Prostate gland (tissue), 2 donors: ENCODE measurements around the gene MXI1. TPM values are rescaled to one million over a fixed set of nuclear protein-coding genes. Genes with fewer than 3 reads are reported as not detected.

ENCODE experiments used
- DNase-seq: peaks from one replicate; pipeline ENCODE4 v3.0.0-alpha.2; 2019; ENCODE audit warnings: low spot score
- H3K27ac ChIP-seq, 2 donors: fragments of 200-600 bp; sonication (generic); 2 replicates each; pipeline ENCODE4 v1.5.1; 2017 to 2019
- H3K27me3 ChIP-seq: fragments of 200-600 bp; sonication (generic); replicated peaks from 2 replicates; pipeline ENCODE4 v1.5.1; 2019; ENCODE audit not compliant: insufficient read depth
- H3K36me3 ChIP-seq, 2 donors: fragments of 200-600 bp; sonication (generic); 1 replicate in 1 of 2; 2 replicates in 1 of 2; pipeline versions ENCODE4 v1.5.1 to v1.8.1; 2017 to 2019
- H3K4me1 ChIP-seq: fragments of 200-600 bp; sonication (generic); replicated peaks from 2 replicates; pipeline ENCODE4 v1.5.1; 2019
- H3K4me3 ChIP-seq, 2 donors: fragments of 200-600 bp; sonication (generic); 2 replicates each; pipeline ENCODE4 v1.5.1; 2017 to 2019
- H3K9me3 ChIP-seq: fragments of 200-600 bp; sonication (generic); 2 replicates; pipeline ENCODE4 v1.5.1; 2017
- POLR2A ChIP-seq: fragments of 450-650 bp; IDR thresholded peaks from one replicate; pipeline ENCODE4 v1.6.1; 2016; ENCODE audit warnings: antibody characterized with exemption, mild to moderate bottlenecking
- POLR2AphosphoS5 ChIP-seq: sonication (generic); formaldehyde crosslinking; IDR thresholded peaks from one replicate; pipeline ENCODE4 v1.6.1; 2017; ENCODE audit warnings: antibody characterized with exemption
- WGBS: methylation state at CpG from one replicate; pipeline ENCODE4 v1.1.5; 2018; 5-methylcytosine and 5-hydroxymethylcytosine counted together
- intact Hi-C: fragments of 100-400 bp; cut with DNase I; formaldehyde crosslinking; loops from one replicate; pipeline ENCODE4 v1.14.2; 2022
- total RNA-seq, 2 donors: library from RNA; depleted of rRNA; stranded (reverse); fragments of >200 nt; gene quantifications; one replicate each; pipeline ENCODE4 v1.1.0, GENCODE V29; 2016
- TF ChIP-seq, protein P1 (sequence below), 4 experiments: fragments of 200-600 bp in 2 of 4; fragments of 450-650 bp in 2 of 4; sonication (generic) in 2 of 4; IDR thresholded peaks; 1 replicate in 3 of 4; 2 replicates in 1 of 4; pipeline ENCODE4 v1.5.1; 2016 to 2019; ENCODE audit warnings: antibody characterized with exemption in 4 of 4, mild to moderate bottlenecking in 2 of 4, moderate library complexity in 2 of 4

MXI1 gene
- total RNA-seq, 2 donors from 2014 or later, result 36.3 to 83.3 TPM

DNA sequence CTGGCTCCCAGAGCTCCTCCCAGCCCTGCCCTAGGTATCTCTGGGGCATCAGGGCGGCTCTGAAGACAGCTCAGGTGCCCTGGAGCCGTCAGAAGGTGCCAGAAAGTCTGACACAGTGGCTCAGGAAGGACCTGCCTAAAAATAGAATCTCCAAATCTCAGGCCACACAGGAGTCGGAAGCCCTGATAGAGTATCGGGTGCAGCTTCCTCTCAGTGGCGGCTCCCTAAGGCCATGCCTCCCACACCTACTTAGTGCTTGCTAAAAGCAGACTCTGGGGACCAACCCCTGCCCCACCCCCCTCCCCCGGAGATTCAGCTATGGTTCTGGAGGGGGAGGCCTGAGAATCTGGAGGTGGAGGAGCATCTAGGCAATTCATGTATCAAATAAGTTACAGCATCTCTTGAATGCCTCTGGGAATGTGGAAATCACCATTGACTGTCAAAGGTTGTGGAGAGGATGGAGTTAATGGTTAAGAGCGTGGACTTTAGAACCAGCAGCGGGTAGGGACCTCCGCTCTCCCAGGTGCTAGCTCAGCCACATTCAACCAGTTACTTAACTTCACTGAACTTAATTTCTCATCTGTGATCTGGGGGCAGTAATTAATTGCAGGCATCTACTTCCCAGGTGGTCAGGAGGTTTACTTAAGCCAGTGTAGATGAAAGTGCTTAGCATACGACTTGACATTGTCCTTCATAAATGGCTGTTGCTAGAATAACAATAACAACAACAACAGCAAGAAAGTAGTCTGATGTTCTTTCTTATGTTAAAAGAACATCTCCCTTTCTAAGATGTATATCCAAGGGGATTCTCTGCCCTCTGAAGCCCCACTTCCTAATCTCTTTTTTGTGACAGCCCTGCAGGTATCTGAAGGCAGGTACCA, 38.6 kb upstream of the MXI1 start:
- Histone ChIP-seq H3K9me3 (no peaks in the 10 kb centered on the region), H3K4me1 (no peaks in the 10 kb centered on the region), H3K27ac (no peak overlapping the region), H3K27me3 (peaks cover 15% of the 10 kb centered on the region), H3K4me3 (no peak overlapping the region), H3K36me3 (no peaks in the 10 kb centered on the region)
- DNase-seq, result no peak
- WGBS, result 22% methylated on average over 10 of the region's 10 CpGs
- TF ChIP-seq, protein P1, sequence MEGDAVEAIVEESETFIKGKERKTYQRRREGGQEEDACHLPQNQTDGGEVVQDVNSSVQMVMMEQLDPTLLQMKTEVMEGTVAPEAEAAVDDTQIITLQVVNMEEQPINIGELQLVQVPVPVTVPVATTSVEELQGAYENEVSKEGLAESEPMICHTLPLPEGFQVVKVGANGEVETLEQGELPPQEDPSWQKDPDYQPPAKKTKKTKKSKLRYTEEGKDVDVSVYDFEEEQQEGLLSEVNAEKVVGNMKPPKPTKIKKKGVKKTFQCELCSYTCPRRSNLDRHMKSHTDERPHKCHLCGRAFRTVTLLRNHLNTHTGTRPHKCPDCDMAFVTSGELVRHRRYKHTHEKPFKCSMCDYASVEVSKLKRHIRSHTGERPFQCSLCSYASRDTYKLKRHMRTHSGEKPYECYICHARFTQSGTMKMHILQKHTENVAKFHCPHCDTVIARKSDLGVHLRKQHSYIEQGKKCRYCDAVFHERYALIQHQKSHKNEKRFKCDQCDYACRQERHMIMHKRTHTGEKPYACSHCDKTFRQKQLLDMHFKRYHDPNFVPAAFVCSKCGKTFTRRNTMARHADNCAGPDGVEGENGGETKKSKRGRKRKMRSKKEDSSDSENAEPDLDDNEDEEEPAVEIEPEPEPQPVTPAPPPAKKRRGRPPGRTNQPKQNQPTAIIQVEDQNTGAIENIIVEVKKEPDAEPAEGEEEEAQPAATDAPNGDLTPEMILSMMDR (IDR thresholded peaks at IDR 0.05), result no peak
- TF ChIP-seq POLR2A (no peak), POLR2AphosphoS5 (no peak)
- intact Hi-C loops, result no loop called here

DNA sequence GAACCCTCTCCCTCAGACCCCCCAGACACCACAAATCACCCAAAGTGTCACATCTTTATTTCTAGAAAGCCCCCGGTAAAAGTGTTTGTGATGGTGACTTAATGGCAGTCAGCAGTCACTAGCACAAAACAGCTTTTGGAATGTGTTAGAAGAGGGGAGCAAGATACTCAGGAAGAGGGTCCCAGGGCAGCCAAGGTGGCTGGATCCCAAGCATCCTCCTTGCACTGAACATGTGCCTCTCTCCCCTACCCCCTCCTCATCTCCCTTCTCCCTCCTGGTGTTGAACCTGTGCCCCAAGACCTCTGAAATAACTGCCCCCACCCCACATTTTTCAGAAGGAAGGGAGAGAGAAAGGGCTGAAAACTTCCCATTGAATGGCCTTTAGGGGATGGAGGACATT, 37.8 kb upstream of the MXI1 start:
- Histone ChIP-seq H3K27me3 (peaks cover 15% of the 10 kb centered on the region), H3K9me3 (no peaks in the 10 kb centered on the region), H3K27ac (no peak overlapping the region), H3K4me1 (no peaks in the 10 kb centered on the region), H3K4me3 (no peak overlapping the region), H3K36me3 (no peaks in the 10 kb centered on the region)
- 59% methylated on average over 1 of the region's 1 CpG for WGBS
- intact Hi-C loops, result no loop called here
- DNase-seq, result no peak
- no peak for TF ChIP-seq POLR2A
- TF ChIP-seq POLR2AphosphoS5, result no peak

DNA sequence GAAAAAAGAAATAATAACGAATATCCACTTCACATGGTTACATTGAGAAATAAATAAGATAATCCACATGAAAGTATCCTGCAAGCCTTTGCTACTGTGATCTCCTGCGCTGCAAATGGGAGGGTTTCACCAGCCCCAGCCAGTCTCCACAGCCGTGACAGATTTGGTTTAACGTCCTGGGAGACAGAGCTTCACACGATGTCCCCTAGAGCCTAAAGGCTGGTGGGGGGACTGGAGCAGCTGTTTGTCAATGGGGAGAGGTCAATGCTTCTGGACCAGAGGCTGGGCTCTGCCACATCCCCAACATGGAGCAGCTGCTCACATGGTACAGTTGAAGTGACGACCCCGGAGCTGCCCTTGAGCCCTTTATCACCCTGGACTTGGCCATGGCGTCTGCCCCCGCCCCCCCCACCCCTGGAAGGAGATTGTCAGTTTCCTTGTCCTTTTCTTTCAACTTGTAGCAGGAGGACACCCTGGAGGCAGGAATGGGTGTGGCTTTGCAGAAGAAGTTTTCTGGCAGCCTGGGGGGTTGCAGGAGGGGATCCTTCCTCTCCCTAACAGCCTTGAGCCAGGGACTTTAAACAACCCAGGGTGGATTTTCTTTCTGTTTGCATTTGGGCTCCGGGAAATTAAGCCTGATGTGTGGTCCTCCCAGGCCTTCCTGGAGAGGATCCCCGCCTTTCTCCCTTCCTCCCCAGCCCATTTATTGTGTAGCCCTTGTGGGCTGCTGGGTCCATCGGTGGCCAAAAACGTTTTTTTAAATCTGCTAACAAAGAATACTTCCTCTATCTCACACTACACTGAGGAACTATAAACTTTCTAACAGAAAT, 37.0 kb upstream of the MXI1 start:
- H3K9me3 ChIP-seq, result no peaks in the 10 kb centered on the region
- TF ChIP-seq POLR2A, result no peak
- WGBS, result 17% methylated on average over 13 of the region's 13 CpGs
- H3K4me3 ChIP-seq, result no peak overlapping the region
- no peak overlapping the region for H3K27ac ChIP-seq
- H3K36me3 ChIP-seq, result no peaks in the 10 kb centered on the region
- DNase-seq, result no peak
- intact Hi-C loops, result no loop called here
- peaks cover 15% of the 10 kb centered on the region for H3K27me3 ChIP-seq
- H3K4me1 ChIP-seq, result no peaks in the 10 kb centered on the region

DNA sequence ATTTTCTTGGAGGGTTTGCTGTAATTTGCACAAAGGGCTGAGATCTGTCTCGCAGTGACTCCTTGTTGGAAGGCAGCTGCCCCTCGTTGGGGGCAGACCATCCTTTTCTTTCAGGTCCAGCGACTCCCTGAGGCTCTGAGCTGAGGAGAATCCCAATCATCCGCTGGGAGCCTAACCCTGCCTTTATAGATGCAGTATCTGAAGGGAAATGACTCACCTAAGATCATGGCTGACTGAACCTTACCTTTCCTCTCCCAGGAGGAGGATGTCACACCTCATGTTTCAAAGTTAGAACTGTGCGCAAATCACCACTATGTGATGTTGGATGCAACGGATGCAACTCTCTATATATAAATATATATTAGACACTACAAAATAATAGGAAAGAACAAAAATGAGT, 36.4 kb upstream of the MXI1 start:
- no peaks in the 10 kb centered on the region for H3K4me1 ChIP-seq
- H3K27ac ChIP-seq, result no peak overlapping the region

DNA sequence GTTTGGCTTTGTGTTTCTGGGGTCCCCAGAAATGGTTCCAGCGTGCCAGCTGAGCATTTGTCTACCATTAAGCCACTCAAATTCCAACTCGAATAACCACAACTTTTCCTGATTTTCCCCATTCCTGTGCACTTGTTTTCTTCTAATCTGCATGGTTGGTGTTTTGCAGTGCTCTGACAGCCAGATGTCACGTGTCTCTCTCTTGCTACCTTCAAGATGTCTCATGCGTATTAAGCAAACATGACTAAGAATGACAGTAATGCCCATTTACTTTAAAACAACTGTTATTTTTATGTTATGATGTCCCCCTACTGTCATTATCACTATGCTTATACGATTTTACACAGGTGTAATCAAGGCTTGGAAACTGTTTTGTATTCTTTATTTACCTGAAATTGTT, 35.2 kb upstream of the MXI1 start:
- DNase-seq, result no peak
- TF ChIP-seq POLR2A (no peak), POLR2AphosphoS5 (no peak)
- TF ChIP-seq, protein P1 (IDR thresholded peaks at IDR 0.05), result no peak
- Histone ChIP-seq H3K27ac (no peak overlapping the region), H3K4me3 (no peak overlapping the region), H3K27me3 (peaks cover 12% of the 10 kb centered on the region), H3K9me3 (no peaks in the 10 kb centered on the region), H3K4me1 (no peaks in the 10 kb centered on the region), H3K36me3 (no peaks in the 10 kb centered on the region)
- intact Hi-C loops, result no loop called here
- 82% methylated on average over 5 of the region's 5 CpGs for WGBS

More for the DNA sequence above, 36.4 kb upstream of the MXI1 start:
- DNase-seq, result no peak
- Histone ChIP-seq H3K36me3 (no peaks in the 10 kb centered on the region), H3K4me3 (no peak overlapping the region), H3K27me3 (peaks cover 15% of the 10 kb centered on the region), H3K9me3 (no peaks in the 10 kb centered on the region)
- 62% methylated on average over 6 of the region's 6 CpGs for WGBS
- intact Hi-C loops, result no loop called here
- TF ChIP-seq POLR2A (no peak), POLR2AphosphoS5 (no peak)
- TF ChIP-seq, protein P1 (IDR thresholded peaks at IDR 0.05), result no peak
